ENCODE results near the gene GMPR. TPM values are rescaled to one million over a fixed set of nuclear protein-coding genes. Genes with fewer than 3 reads are reported as not detected.

The GMPR gene
- total RNA-seq, 1 experiment from 2014 or later = 2.0 TPM

- BruUV-seq (replicated peaks) = no TSS peak
- no peaks in the 10 kb centered on the region for H3K9me3 ChIP-seq (ENCODE audit: insufficient read depth, low read depth)
- H3K4me3 ChIP-seq = no peak overlapping the region
- ChIA-PET CTCF (no interaction called here), POLR2A (ENCODE audit: unreplicated experiment) (no interaction called here)
- no peaks in the 10 kb centered on the region for H3K27me3 ChIP-seq (ENCODE audit: insufficient read depth, low read depth)
- H3K79me2 ChIP-seq (ENCODE audit: low read depth) = no peaks in the 10 kb centered on the region
- H2AFZ ChIP-seq = no peak overlapping the region
- TF ChIP-seq EZH2 (IDR thresholded peaks at IDR 0.05; ENCODE audit: low read depth) (no peak), CTCF (conservative IDR thresholded peaks at IDR 0.05) (no peak)
- no peak overlapping the region for H3K27ac ChIP-seq
- H3K36me3 ChIP-seq (ENCODE audit: low read depth) = no peaks in the 10 kb centered on the region
- no peak overlapping the region for H3K4me2 ChIP-seq
- H3F3A ChIP-seq (ENCODE audit: insufficient read depth, low read depth) = no peaks in the 10 kb centered on the region
- H3K9me2 ChIP-seq (ENCODE audit: insufficient read depth) = no peaks in the 10 kb centered on the region
- DNase-seq = no peak
- peaks cover 2% of the 10 kb centered on the region for H3K4me1 ChIP-seq (replicated peaks; ENCODE audit: insufficient read depth)
- intact Hi-C loops (cut with micrococcal nuclease; ENCODE audit: unreplicated experiment) = no loop called here
- no peaks in the 10 kb centered on the region for H4K20me1 ChIP-seq (ENCODE audit: insufficient read depth)
These were observed 88.1 kb downstream of the GMPR start for GRCh38 chr6:16326531-16326930.

- TF ChIP-seq EZH2 (IDR thresholded peaks at IDR 0.05; ENCODE audit: low read depth) (no peak), CTCF (conservative IDR thresholded peaks at IDR 0.05) (no peak)
- intact Hi-C loops (cut with micrococcal nuclease; ENCODE audit: unreplicated experiment) = no loop called here
- Histone ChIP-seq H4K20me1 (ENCODE audit: insufficient read depth) (no peaks in the 10 kb centered on the region), H3K4me1 (replicated peaks; ENCODE audit: insufficient read depth) (peaks cover 9% of the 10 kb centered on the region), H3K27ac (no peak overlapping the region), H3K36me3 (ENCODE audit: low read depth) (no peaks in the 10 kb centered on the region), H3K9me2 (ENCODE audit: insufficient read depth) (no peaks in the 10 kb centered on the region), H3F3A (ENCODE audit: insufficient read depth, low read depth) (peaks cover 4% of the 10 kb centered on the region; the same call in 1 of the 2 replicates), H3K4me2 (no peak overlapping the region), H3K27me3 (ENCODE audit: insufficient read depth, low read depth) (no peaks in the 10 kb centered on the region), H3K9me3 (ENCODE audit: insufficient read depth, low read depth) (no peaks in the 10 kb centered on the region), H3K4me3 (no peak overlapping the region), H2AFZ (no peak overlapping the region), H3K79me2 (ENCODE audit: low read depth) (no peaks in the 10 kb centered on the region)
- no peak for DNase-seq
- ChIA-PET CTCF (no interaction called here), POLR2A (ENCODE audit: unreplicated experiment) (no interaction called here)
- no TSS peak for BruUV-seq (replicated peaks)
These were observed 88.8 kb downstream of the GMPR start for GRCh38 chr6:16326971-16327776.

GRCh38 chr6:16327777-16328325, 89.5 kb downstream of the GMPR start:
- TF ChIP-seq CTCF (conservative IDR thresholded peaks at IDR 0.05) = no peak
- no peak for TF ChIP-seq EZH2 (IDR thresholded peaks at IDR 0.05; ENCODE audit: low read depth)
- Histone ChIP-seq H3K27me3 (ENCODE audit: insufficient read depth, low read depth) (no peaks in the 10 kb centered on the region), H3K79me2 (ENCODE audit: low read depth) (no peaks in the 10 kb centered on the region), H3K9me3 (ENCODE audit: insufficient read depth, low read depth) (no peaks in the 10 kb centered on the region), H3K9me2 (ENCODE audit: insufficient read depth) (no peaks in the 10 kb centered on the region), H2AFZ (no peak overlapping the region), H3K4me1 (replicated peaks; ENCODE audit: insufficient read depth) (peaks cover 15% of the 10 kb centered on the region), H3K4me2 (no peak overlapping the region), H3K36me3 (ENCODE audit: low read depth) (no peaks in the 10 kb centered on the region), H4K20me1 (ENCODE audit: insufficient read depth) (no peaks in the 10 kb centered on the region), H3F3A (ENCODE audit: insufficient read depth, low read depth) (peaks cover 6% of the 10 kb centered on the region; the same call in 1 of the 2 replicates), H3K27ac (no peak overlapping the region), H3K4me3 (no peak overlapping the region)
- intact Hi-C loops (cut with micrococcal nuclease; ENCODE audit: unreplicated experiment) = no loop called here
- no peak for DNase-seq
- ChIA-PET POLR2A (ENCODE audit: unreplicated experiment) (no interaction called here), CTCF (no interaction called here)
- no TSS peak for BruUV-seq (replicated peaks)

All from PC-9 (cell line).